Hematopoietic multipotent progenitor cell treated with erythropoietin and hydrocortisone succinate and interleukin-3 and kit ligand, for 4 days (in vitro differentiated cells): ENCODE data around the gene RCBTB2.

Source experiments
- DNase-seq: peaks from one replicate; pipeline ENCODE4 v3.0.0-alpha.2; 2015

RCBTB2 gene

GRCh38 chr13:48562296-48563066 is 29.6 kb upstream of the RCBTB2 start:
- peak; percentile 94 for DNase-seq

DNA sequence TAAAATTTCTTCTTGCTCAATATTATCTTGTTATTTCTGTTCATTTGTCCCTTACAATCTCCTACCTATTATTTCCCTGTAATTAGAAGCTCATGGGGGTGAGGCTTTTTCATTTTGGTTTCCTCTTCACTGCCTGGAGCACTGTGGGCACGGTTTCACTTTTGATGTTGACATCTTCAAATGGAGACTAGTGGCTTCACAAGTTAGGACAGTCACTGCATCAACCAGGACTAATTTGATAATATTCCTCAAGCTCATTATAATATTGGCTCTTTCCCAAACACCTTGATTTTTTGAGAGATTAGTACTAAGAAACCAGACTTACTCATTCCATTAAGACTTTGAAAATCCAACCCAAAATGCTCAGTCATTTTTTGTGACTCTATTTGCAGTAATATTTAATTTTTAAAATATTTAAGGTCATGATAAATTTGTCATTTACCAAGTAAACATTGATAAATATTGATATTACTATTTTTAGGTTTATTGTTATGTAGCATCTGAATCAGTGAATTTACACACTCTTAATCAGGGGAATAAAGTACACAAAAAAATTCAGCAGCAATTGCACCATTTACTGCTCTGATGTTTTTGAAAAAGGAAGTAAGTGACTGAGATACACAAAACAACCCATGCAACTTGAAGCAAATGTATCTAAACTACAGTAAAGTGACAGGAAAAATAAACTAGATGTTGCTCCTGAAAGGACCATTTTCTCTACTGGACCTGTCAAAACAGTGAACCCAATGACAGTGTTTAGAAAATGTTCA is 28.8 kb upstream of the RCBTB2 start:
- peak; percentile 48 for DNase-seq

- DNase-seq = peak; percentile 74
Observed at GRCh38 chr13:48560657-48561337, 27.9 kb upstream of the RCBTB2 start.

GRCh38 chr13:48559638-48560320 is 26.9 kb upstream of the RCBTB2 start:
- no peak for DNase-seq

DNA sequence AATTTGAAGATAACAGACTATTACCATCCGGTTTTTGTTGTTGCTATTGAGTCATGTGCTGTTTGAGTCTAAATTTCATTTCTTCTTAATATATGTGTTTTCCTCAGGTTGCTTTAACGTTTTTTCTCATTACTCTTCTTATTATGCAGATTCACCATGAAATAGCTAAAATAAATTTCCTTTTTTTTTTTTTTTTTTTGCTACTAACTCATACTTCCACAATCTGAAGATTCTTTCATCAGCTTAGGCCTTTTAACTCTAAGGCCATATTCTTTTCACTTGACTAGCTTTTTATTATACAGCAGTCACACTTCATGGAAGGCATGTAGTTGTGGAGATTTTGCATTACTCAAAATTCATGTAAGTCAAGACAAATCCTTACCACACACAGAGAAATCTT is 23.9 kb upstream of the RCBTB2 start:
- DNase-seq = no peak

GRCh38 chr13:48555441-48555840 is 22.6 kb upstream of the RCBTB2 start:
- DNase-seq = no peak

GRCh38 chr13:48551329-48551728 is 18.4 kb upstream of the RCBTB2 start:
- DNase-seq = no peak

DNA sequence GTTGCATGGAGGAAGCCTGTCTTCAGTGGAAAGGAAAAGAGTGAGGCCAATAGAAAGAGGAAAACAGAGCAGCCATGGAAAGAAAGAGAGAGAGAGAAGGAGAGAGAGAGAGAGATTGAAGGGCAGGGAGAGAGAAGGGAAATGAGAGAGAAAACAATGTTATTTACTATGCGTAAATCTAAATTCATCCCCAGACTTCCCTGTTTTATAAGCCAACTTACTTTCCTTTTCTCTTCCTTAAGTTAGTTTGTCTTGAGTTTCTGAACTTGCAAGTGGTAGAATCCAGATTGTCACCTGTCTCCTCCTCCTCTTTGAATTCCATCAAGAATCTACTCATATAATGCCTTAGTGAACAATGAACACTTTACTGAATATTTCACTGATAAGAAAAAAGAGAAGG is 16.8 kb upstream of the RCBTB2 start:
- DNase-seq = no peak

- DNase-seq = no peak
Observed at GRCh38 chr13:48547663-48548092, 14.8 kb upstream of the RCBTB2 start.

- DNase-seq = no peak
Observed at GRCh38 chr13:48545608-48546007, 12.7 kb upstream of the RCBTB2 start.

DNA sequence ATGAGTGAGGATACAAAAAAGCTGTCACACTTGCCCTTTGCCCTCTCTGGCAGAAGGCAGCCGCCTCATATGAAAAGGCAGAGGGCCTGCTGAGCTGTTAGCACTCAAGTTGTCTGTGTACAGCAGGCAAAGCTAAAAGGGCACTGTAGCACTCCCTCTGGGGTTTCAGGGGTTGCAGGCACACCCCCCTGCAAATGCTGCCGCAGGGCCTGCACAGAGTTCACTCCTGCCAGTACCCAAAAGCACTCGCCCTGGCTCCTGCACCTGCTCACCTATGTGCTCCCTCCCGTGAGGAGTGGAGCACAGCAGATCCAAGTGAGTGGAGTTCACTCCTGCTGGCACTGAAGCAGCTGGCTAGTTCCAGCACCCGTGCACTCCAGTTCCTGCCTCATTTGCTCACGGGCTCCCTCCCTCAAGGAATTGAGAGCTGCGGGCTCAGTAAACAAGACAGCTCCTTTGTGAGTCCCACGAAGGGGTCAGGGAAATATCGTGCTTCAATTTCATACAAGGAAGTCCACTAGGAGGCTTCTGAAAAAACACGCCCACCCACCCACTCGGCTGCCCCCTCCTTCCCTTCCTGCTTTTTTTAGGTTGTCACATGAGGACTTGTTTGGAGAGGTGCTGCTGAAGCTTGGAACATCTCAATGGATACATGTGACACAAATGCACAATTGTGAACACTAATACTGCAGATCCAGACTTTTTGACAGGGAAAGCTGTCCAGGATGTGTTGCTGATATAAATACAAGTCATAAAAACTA is 9.9 kb upstream of the RCBTB2 start:
- peak; percentile 60 for DNase-seq

- DNase-seq = no peak
Observed at GRCh38 chr13:48542138-48542537, 9.3 kb upstream of the RCBTB2 start.

DNA sequence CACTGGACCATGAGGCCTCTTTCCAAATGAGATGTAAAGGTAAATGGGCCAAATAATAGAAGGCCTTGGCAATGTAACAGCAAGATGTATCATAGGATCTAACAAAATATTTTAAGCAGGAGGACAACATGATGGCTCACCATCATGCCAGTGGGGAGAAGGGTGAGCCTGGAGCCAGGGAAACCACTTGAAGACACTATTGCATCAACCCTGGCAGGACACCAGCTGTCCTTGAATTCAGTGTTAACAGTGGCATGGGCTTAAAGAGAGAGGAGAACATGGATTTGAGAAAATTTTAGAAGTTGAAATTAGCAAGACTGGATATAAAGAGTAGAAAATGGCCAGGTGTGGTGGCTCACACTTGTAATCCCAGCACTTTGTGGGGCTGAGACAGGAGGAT is 6.7 kb upstream of the RCBTB2 start:
- no peak for DNase-seq

GRCh38 chr13:48536621-48537250 is 3.9 kb upstream of the RCBTB2 start:
- DNase-seq = no peak

- DNase-seq = peak; percentile 53
Observed at GRCh38 chr13:48535766-48536165, 2.9 kb upstream of the RCBTB2 start.

DNA sequence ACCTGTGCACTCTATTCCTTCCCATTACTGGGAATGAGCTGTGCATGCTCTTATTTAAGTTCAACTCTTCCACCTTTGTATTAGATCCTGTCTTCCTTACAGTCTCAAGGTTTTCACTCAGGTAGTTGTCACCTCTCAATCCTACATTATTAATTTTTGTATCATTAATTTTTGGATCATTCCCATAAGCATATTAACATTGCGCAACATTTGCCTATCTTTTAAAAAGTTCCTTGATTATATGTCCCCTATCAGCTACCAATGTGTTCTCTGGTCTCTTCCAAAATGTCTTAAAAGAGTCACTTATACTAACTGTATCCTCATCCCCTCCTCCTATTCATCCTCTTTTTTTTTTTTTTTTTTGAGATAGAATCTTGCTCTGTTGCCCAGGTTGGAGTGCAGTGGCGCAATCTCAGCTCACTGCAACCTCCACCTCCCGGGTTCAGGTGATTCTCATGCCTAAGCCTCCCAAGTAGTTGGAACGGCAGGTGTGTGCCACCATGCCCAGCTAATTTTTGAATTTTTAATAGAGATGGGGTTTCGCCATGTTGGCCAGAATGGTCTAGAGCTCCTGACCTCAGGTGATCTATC is 2.1 kb upstream of the RCBTB2 start:
- DNase-seq = no peak

GRCh38 chr13:48533961-48534600 is 1.2 kb upstream of the RCBTB2 start:
- peak; percentile 38 for DNase-seq

GRCh38 chr13:48532256-48532505 is 699 bp downstream of the RCBTB2 start:
- DNase-seq = no peak

DNA sequence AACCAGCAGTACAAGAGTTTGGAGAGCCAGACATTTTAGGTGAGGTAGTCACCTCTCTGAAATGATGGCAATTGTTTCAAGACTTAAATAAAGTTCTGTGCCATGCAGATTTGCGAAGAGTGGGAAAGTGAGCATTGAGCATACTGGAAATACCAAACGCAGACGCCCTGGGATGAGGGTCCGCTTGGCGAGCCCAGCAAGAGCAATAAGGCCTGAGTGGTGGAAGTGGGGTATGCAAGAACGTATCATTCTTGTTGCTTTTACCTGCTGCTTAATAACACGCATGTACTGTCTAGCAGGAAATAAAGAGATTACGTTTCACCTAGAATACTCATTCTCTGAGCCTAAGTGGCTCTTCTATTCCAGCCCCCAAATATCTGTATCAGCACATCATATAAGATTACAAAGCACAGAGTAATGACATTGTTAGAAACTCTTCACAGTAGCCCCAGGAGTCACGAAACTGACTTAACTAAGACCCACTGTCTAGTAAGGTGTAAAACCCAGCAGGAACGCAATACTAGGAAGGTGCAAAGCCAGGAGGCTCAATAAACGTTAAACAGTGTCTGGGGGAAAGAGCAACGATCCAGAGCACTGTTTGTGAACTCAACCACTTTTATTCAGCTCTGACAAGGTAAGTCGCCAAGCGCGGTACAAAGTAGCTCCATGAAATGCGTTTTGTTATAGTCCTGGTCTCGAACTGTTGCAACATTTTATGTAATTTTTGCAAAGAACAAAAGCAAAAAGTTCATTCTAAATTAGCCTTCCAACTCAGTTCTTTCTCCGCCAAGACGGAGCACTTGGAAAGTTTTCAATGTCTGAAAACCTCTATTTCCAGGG is 1.2 kb downstream of the RCBTB2 start:
- DNase-seq = peak; percentile 13

DNA sequence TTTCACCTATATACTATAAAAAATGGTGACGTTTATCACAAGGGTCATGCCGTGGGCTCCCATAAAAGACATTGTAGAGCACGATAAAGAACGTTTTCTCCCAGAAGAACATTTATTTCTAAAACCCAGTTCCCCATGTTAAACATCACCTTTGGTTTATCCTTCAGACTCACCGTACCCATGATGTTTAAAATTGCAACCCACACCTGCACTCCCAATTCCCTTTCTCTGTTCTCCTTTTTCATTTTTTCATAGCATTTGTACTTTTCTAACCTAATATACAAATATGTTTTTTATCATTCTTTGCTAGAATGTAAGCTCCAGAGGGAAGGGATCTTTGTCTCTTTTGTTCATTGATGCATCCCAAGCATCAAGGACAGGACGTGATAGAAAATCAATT is 2.0 kb downstream of the RCBTB2 start:
- DNase-seq = no peak
